A549 (cell line): ENCODE measurements around the gene PANK2. TPM values are rescaled to one million over a fixed set of nuclear protein-coding genes. Genes with fewer than 3 reads are reported as not detected.

Experiments used
- ATAC-seq, 2 experiments: fragments of 200-7000 bp in 1 of 2; fragments of >200 bp in 1 of 2; cut with Nextera tagmentation in 1 of 2; cut with Tn5 transposase in 1 of 2; 3 replicates each; pipeline versions ENCODE4 v1.8.0 to v1.9.1; 2018 to 2020; ENCODE audit warnings: mild to moderate bottlenecking in 1 of 2, moderate library complexity in 1 of 2
- CTCF ChIA-PET: fragments of 300-600 bp; sonication (Branson Sonifier 250); formaldehyde crosslinking; extraction: SDS; loops from one replicate; lab custom pipeline; 2021; ENCODE audit warnings: antibody characterized with exemption, inconsistent platforms; lab: Yijun Ruan, JAX
- POLR2A ChIA-PET: fragments of 350-600 bp; formaldehyde crosslinking; extraction: SDS; loops from one replicate; lab custom pipeline; 2021; ENCODE audit warnings: antibody characterized with exemption, inconsistent platforms; lab: Yijun Ruan, JAX
- DNase-seq, 2 experiments: peaks; one replicate each; pipeline versions ENCODE4 v3.0.0 to v3.0.0-alpha.2; 2011 to 2016; ENCODE audit warnings: low read depth in 1 of 2, low spot score in 1 of 2
- FAIRE-seq: peaks from 2 replicates; lab custom pipeline; 2011; peaks lifted over from hg19 to GRCh38; lab: Jason Lieb, UNC
- H3K27ac ChIP-seq, 2 experiments: fragments of >200 bp; sonication (Bioruptor Twin); formaldehyde crosslinking; 3 replicates each; pipeline ENCODE4 v1.5.1; 2016 to 2017
- H3K4me1 ChIP-seq: fragments of >200 bp; sonication (Bioruptor Twin); formaldehyde crosslinking; 3 replicates; pipeline ENCODE4 v1.6.1; 2016
- H3K4me2 ChIP-seq: fragments of >200 bp; sonication (Bioruptor Twin); formaldehyde crosslinking; 3 replicates; pipeline ENCODE4 v1.6.1; 2016
- H3K4me3 ChIP-seq: fragments of >200 bp; sonication (Bioruptor Twin); formaldehyde crosslinking; 3 replicates; pipeline ENCODE4 v1.5.1; 2016
- H3K9me3 ChIP-seq: fragments of >200 bp; sonication (Bioruptor Twin); formaldehyde crosslinking; 3 replicates; pipeline ENCODE4 v1.6.1; 2016
- CEBPB ChIP-seq, 2 experiments: fragments of >200 bp in 1 of 2; sonication (Bioruptor Twin) in 1 of 2; formaldehyde crosslinking in 1 of 2; IDR thresholded peaks; 2 replicates each; pipeline ENCODE4 v1.6.1; 2012 to 2016
- CHD2 ChIP-seq: fragments of 150-350 bp; IDR thresholded peaks from 2 replicates; pipeline ENCODE4 v1.6.1; 2014; ENCODE audit warnings: low read length; ENCODE audit not compliant: partially characterized antibody
- CHD4 ChIP-seq: fragments of 200-600 bp; sonication (generic); IDR thresholded peaks from 2 replicates; pipeline ENCODE4 v1.6.1; 2016; ENCODE audit warnings: antibody characterized with exemption, mild to moderate bottlenecking, borderline replicate concordance
- FOSB ChIP-seq: fragments of 250-450 bp; sonication (Bioruptor Pico); IDR thresholded peaks from 2 replicates; pipeline ENCODE4 v1.5.0; 2020; ENCODE audit warnings: mild to moderate bottlenecking, moderate library complexity
- HEYL ChIP-seq: fragments of 250-450 bp; sonication (Bioruptor Pico); IDR thresholded peaks from 2 replicates; pipeline ENCODE4 v1.8.0; 2021; ENCODE audit warnings: mild to moderate bottlenecking, moderate library complexity
- HOXA7 ChIP-seq: fragments of 250-450 bp; sonication (Bioruptor Pico); IDR thresholded peaks from 2 replicates; pipeline ENCODE4 v1.5.0; 2020; ENCODE audit warnings: mild to moderate bottlenecking, moderate library complexity
- HOXB13 ChIP-seq: fragments of 250-450 bp; sonication (Bioruptor Pico); IDR thresholded peaks from 2 replicates; pipeline ENCODE4 v1.5.0; 2020; ENCODE audit warnings: low read depth, mild to moderate bottlenecking, moderate library complexity
- JUN ChIP-seq, 2 experiments: fragments of >200 bp; sonication (Bioruptor Twin); formaldehyde crosslinking; IDR thresholded peaks; 2 replicates in 1 of 2; 3 replicates in 1 of 2; pipeline ENCODE4 v1.6.1; 2016 to 2017
- JUNB ChIP-seq: fragments of >200 bp; sonication (Bioruptor Twin); formaldehyde crosslinking; IDR thresholded peaks from 2 replicates; pipeline ENCODE4 v1.6.1; 2016
- KDM1A ChIP-seq: fragments of 200-600 bp; sonication (generic); IDR thresholded peaks from 2 replicates; pipeline ENCODE4 v1.6.1; 2016; ENCODE audit warnings: low read depth, mild to moderate bottlenecking
- MYC ChIP-seq: IDR thresholded peaks from 2 replicates; pipeline ENCODE4 v1.6.1; 2012; ENCODE audit warnings: mild to moderate bottlenecking, inconsistent platforms, low read length, improper control_type of control experiment, borderline replicate concordance
- NPAS2 ChIP-seq: fragments of 250-450 bp; sonication (Bioruptor Pico); IDR thresholded peaks from 2 replicates; pipeline ENCODE4 v1.8.0; 2022; ENCODE audit warnings: mild to moderate bottlenecking, moderate library complexity, borderline replicate concordance
- NR3C1 ChIP-seq: fragments of >200 bp; sonication (Bioruptor Twin); formaldehyde crosslinking; IDR thresholded peaks from 3 replicates; pipeline ENCODE4 v1.6.1; 2017
- POLR2AphosphoS2 ChIP-seq: conservative IDR thresholded peaks from 2 replicates; pipeline ENCODE4 v1.6.1; 2012; ENCODE audit warnings: low read length, improper control_type of control experiment, inconsistent platforms
- RARB ChIP-seq: fragments of 250-450 bp; sonication (Bioruptor Pico); IDR thresholded peaks from 2 replicates; pipeline ENCODE4 v1.8.0; 2021; ENCODE audit warnings: mild to moderate bottlenecking, moderate library complexity
- RCOR1 ChIP-seq: fragments of 150-350 bp; IDR thresholded peaks from 2 replicates; pipeline ENCODE4 v1.6.1; 2014; ENCODE audit warnings: antibody characterized with exemption, low read length, low read depth
- RFX5 ChIP-seq: fragments of 450-650 bp; IDR thresholded peaks from 2 replicates; pipeline ENCODE4 v1.7.1; 2014; ENCODE audit warnings: antibody characterized with exemption, mild to moderate bottlenecking, moderate library complexity
- SREBF2 ChIP-seq: fragments of 450-650 bp; IDR thresholded peaks from 2 replicates; pipeline ENCODE4 v1.6.1; 2014; ENCODE audit warnings: mild to moderate bottlenecking, moderate library complexity
- ZFP36 ChIP-seq: fragments of 450-650 bp; IDR thresholded peaks from 2 replicates; pipeline ENCODE4 v1.6.1; 2014; ENCODE audit warnings: borderline replicate concordance; ENCODE audit not compliant: partially characterized antibody
- WGBS: methylation state at CpG from one replicate; pipeline ENCODE4 v1.1.6; 2017; ENCODE audit errors: missing lambda C conversion rate; 5-methylcytosine and 5-hydroxymethylcytosine counted together
- polyA plus RNA-seq, 4 experiments: library from polyadenylated mRNA; depleted of rRNA in 3 of 4; stranded (reverse); fragments of >200 nt; fragmentation: RNase III in 1 of 4; extraction: RNeasy Plus Mini Kit Qiagen cat#74134 plus additional on column Dnase treatment in 1 of 4; gene quantifications; 2 replicates in 3 of 4; 3 replicates in 1 of 4; pipeline ENCODE4 v1.2.3, GENCODE V29; 2011 to 2017
- TF ChIP-seq, protein P1 (sequence below): IDR thresholded peaks from 2 replicates; pipeline ENCODE4 v1.6.1; 2012
- TF ChIP-seq, protein P2 (sequence below): fragments of 200-600 bp; sonication (generic); IDR thresholded peaks from 2 replicates; pipeline ENCODE4 v1.6.1; 2016; ENCODE audit warnings: antibody characterized with exemption, mild to moderate bottlenecking, moderate library complexity
- TF ChIP-seq, protein P3 (sequence below): fragments of 150-350 bp; IDR thresholded peaks from 2 replicates; pipeline ENCODE4 v1.6.1; 2014; ENCODE audit warnings: low read depth, mild to moderate bottlenecking, low read length

PANK2 gene
- polyA plus RNA-seq, 2 of the 4 experiments (the other 2 are of a cell fraction), result 44.6 to 45.9 TPM

DNA sequence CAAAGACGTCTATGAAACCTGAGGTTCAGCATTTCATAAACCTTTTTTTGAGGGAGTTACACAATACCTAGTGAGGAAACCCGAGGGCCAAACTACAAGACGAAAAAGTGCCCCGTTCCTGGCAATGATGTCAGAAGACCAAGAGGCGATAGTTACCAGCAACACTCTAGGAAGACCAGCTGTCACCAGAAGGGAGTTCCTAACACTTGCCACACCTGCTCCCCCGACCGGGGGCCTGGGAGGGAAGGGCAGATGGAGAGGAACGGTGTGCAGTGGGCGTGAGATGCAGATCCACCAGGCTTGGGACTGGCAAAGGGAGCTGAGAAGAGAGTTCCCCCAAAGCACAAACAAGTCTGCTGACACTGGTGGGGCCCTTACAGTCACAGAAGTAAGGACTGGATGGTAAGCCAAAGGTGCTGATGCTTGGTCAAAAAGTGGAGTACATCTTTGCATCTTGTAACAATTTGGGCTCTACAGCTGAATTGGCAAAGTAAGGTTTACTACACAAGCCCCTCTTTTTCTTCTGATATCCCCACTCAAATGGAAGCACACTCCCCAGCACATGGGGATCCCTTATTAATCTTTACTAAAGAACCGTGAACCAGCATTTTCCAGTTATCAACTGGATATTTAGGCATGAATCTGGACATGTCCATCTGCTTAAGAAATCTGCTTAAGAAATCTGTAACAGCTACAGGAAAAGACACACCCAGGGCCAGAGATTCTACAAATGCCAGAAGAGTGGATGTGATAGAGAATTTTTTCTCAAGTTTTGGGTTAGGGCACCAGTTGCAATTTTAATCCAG lies 38.5 kb downstream of the PANK2 start:
- ChIA-PET POLR2A (no interaction called here), CTCF (interaction anchor here (0.7 to 3.0 kb wide), 7 partner anchors 9 to 158 kb away, joined by 3 to 8 read pairs (median 4); no protein-coding TSS in a partner anchor)
- H3K27ac ChIP-seq, result peak overlapping the region in 1 of 2 experiments; percentile 11; a peak in 2 of 6 replicates
- WGBS, result 73% methylated on average over 10 of the region's 10 CpGs
- no peaks in the 10 kb centered on the region for H3K9me3 ChIP-seq
- no peak for DNase-seq
- peaks cover 17% of the 10 kb centered on the region; the same call in 2 of the 3 replicates for H3K4me1 ChIP-seq
- H3K4me2 ChIP-seq, result no peak overlapping the region
- no peak overlapping the region for H3K4me3 ChIP-seq
- TF ChIP-seq FOSB (CRISPR knock-in tag) (peak; percentile 20; the same call in 1 of the 2 replicates), RARB (peak; percentile 3; the same call in 1 of the 2 replicates), NPAS2 (CRISPR knock-in tag) (no peak), CEBPB (IDR thresholded peaks at IDR 0.05) (0 out of 4 replicates have a peak, but pooled peaks of 1 of the 2 experiments have one; percentile 21)
- no peak; a peak in 1 of 6 replicates for ATAC-seq
- no peak for FAIRE-seq

DNA sequence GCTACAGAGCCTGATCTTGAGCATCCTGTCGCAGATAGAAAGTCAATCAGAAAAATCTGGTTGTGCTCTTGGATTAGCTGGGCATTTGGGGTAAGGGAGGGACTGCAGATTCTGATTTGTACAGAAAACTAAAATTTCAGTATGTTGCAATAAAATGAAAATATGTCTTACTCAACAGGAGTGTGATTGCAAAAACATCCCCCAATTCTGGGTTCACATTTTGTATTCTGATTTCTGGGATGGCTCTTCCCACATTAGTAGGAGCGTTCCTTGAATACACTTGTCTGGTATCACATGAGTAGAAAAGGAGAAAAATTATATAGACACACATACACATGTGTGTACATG lies 40.5 kb downstream of the PANK2 start:
- ChIA-PET CTCF (interaction anchor here (0.6 to 3.0 kb wide), 7 partner anchors 13 to 156 kb away, joined by 3 to 14 read pairs (median 5); no protein-coding TSS in a partner anchor), POLR2A (no interaction called here)
- Histone ChIP-seq H3K4me1 (peaks cover 6% of the 10 kb centered on the region; the same call in 2 of the 3 replicates), H3K9me3 (no peaks in the 10 kb centered on the region), H3K4me3 (no peak overlapping the region), H3K4me2 (no peak overlapping the region), H3K27ac (no peak overlapping the region)
- WGBS, result 95% methylated on average over 2 of the region's 2 CpGs
- FAIRE-seq (no peak), ATAC-seq (no peak), DNase-seq (no peak)
- no peak for TF ChIP-seq CHD4
- no peak for TF ChIP-seq CHD2
- TF ChIP-seq RFX5, result no peak
- 0 out of 5 replicates have a peak, but pooled peaks of 1 of the 2 experiments have one; percentile 7 for TF ChIP-seq JUN (IDR thresholded peaks at IDR 0.05)
- no peak for TF ChIP-seq HOXB13 (CRISPR knock-in tag)
- TF ChIP-seq CEBPB (IDR thresholded peaks at IDR 0.05), result peak; percentile 22 to 50; a peak in 2 of 4 replicates

DNA sequence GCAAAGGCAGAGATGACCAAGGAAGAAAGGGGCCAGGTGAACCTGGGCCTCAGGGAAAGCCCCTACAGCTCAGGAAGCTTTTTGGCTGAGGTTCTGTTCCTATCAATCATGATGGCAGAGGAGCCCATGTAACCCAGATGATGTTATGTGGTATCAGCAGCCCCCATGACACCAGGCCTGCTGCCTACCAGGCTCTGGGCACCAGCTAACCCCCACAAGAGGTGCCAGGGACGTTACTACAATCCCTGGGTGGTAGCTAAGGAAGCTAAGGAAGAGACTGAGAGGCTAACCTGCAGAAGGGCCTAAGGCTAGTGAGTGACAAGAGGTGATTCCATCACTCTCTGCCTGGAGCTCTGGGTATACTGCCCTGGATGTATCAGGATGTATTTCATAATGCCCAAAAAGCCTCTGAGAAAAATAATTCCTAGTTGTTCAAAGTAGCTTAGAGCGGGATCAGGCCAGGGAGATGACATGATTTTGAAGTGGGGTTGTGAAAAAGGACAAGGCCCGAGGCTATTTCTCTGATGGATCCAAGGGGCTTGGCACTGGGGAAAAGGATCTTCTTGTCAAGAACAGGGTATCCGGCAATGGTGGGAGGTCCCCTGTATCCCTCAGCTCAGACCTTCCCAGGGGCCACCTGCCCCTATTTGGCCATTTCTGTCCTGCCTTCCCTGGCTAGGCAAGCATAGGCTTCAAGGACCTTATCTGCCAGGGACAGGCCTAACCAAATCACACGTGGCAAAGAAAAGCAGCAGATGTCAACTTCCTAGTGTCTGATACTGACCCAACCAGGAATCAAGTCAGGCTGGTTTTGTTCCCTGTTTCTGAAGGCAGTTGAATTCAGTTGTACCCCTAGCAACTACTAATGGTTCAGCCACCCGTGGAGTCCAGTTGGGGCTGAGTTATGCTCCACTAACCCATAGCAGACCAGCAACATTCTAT lies 41.3 kb downstream of the PANK2 start:
- CTCF ChIA-PET, result interaction anchor here (0.9 to 3.0 kb wide), 7 partner anchors 12 to 155 kb away, joined by 3 to 14 read pairs (median 5); no protein-coding TSS in a partner anchor
- peak; percentile 16 to 25; a peak in 5 of 6 replicates for ATAC-seq
- WGBS, result 75% methylated on average over 6 of the region's 6 CpGs

DNA sequence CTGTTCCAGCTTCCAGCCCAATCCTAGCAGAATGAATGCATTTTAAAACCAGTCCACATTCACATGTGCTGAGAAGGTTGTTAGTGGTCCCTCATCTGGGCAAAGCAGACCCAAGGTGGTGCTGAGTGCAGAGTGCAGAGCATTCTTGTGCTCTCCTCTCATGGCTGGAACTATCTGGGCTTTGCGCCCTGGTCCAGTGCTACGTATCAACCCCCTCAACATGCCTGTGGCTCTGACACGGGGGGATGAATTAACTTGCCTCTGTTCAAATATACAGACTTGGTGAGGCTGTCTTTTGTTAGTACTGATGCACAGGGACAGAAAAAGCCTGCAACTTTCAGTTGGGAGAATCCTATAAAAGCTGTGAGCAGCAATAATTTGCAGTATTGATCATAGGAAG lies 42.5 kb downstream of the PANK2 start:
- ATAC-seq (peak; percentile 3 to 9; a peak in 2 of 6 replicates), DNase-seq (no peak), FAIRE-seq (no peak)
- no peak overlapping the region for H3K4me3 ChIP-seq
- H3K4me1 ChIP-seq, result peaks cover 6% of the 10 kb centered on the region; the same call in 2 of the 3 replicates
- H3K4me2 ChIP-seq, result no peak overlapping the region
- WGBS, result 95% methylated on average over 3 of the region's 3 CpGs
- H3K27ac ChIP-seq, result no peak overlapping the region
- ChIA-PET CTCF (interaction anchor here (0.9 to 2.0 kb wide), 4 partner anchors 16 to 145 kb away, joined by 3 to 11 read pairs (median 4); partner anchors contain the start of gene CENPB), POLR2A (no interaction called here)
- no peaks in the 10 kb centered on the region for H3K9me3 ChIP-seq
- no peak for TF ChIP-seq MYC
- no peak for TF ChIP-seq SREBF2
- no peak for TF ChIP-seq NR3C1
- no peak for TF ChIP-seq CHD2
- TF ChIP-seq KDM1A, result no peak
- no peak for TF ChIP-seq HEYL (CRISPR knock-in tag)
- TF ChIP-seq RCOR1, result no peak
- TF ChIP-seq JUNB, result no peak
- no peak for TF ChIP-seq HOXA7
- TF ChIP-seq, protein P1, sequence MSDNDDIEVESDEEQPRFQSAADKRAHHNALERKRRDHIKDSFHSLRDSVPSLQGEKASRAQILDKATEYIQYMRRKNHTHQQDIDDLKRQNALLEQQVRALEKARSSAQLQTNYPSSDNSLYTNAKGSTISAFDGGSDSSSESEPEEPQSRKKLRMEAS, result no peak
- TF ChIP-seq, protein P2, sequence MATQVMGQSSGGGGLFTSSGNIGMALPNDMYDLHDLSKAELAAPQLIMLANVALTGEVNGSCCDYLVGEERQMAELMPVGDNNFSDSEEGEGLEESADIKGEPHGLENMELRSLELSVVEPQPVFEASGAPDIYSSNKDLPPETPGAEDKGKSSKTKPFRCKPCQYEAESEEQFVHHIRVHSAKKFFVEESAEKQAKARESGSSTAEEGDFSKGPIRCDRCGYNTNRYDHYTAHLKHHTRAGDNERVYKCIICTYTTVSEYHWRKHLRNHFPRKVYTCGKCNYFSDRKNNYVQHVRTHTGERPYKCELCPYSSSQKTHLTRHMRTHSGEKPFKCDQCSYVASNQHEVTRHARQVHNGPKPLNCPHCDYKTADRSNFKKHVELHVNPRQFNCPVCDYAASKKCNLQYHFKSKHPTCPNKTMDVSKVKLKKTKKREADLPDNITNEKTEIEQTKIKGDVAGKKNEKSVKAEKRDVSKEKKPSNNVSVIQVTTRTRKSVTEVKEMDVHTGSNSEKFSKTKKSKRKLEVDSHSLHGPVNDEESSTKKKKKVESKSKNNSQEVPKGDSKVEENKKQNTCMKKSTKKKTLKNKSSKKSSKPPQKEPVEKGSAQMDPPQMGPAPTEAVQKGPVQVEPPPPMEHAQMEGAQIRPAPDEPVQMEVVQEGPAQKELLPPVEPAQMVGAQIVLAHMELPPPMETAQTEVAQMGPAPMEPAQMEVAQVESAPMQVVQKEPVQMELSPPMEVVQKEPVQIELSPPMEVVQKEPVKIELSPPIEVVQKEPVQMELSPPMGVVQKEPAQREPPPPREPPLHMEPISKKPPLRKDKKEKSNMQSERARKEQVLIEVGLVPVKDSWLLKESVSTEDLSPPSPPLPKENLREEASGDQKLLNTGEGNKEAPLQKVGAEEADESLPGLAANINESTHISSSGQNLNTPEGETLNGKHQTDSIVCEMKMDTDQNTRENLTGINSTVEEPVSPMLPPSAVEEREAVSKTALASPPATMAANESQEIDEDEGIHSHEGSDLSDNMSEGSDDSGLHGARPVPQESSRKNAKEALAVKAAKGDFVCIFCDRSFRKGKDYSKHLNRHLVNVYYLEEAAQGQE, result no peak

More for the DNA sequence above, 41.3 kb downstream of the PANK2 start:
- POLR2A ChIA-PET, result interaction anchor here (0.5 kb wide), 1 partner anchor 36 kb away, joined by 3 read pairs; no protein-coding TSS in a partner anchor
- no peak overlapping the region for H3K4me2 ChIP-seq
- FAIRE-seq (no peak), DNase-seq (no peak)
- TF ChIP-seq ZFP36, result no peak
- TF ChIP-seq, protein P3, sequence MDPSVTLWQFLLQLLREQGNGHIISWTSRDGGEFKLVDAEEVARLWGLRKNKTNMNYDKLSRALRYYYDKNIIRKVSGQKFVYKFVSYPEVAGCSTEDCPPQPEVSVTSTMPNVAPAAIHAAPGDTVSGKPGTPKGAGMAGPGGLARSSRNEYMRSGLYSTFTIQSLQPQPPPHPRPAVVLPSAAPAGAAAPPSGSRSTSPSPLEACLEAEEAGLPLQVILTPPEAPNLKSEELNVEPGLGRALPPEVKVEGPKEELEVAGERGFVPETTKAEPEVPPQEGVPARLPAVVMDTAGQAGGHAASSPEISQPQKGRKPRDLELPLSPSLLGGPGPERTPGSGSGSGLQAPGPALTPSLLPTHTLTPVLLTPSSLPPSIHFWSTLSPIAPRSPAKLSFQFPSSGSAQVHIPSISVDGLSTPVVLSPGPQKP, result no peak
- TF ChIP-seq POLR2AphosphoS2, result peak; percentile 82; the same call in 1 of the 2 replicates
- no peaks in the 10 kb centered on the region for H3K9me3 ChIP-seq
- H3K4me1 ChIP-seq, result peaks cover 6% of the 10 kb centered on the region; the same call in 2 of the 3 replicates
- no peak overlapping the region for H3K4me3 ChIP-seq
- no peak overlapping the region for H3K27ac ChIP-seq
